8988T (cell line): Measurements from ENCODE around the gene PRSS38.

Source experiments
- DNase-seq: peaks from one replicate; pipeline ENCODE4 v3.0.0; 2011

Gene PRSS38

DNA sequence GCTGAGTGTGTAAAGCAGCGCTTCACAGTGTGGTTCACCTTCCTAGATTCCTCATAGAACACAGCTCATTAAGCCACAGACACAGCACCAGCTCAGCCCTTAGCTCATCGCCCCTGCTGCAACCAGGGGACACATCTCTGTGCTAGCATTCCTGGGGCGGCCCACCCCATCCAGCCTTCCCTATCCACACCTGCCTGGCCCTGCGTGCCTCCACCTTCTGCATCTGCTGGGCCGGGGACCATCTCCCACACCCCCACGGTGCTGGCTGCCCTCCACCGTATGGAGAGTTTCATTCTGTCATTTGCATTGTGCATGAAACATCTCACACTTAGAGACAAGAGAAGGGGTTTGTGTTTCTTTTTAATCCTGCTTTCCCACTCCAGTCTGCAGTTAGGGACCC is 35.8 kb upstream of the PRSS38 start:
- DNase-seq: no peak

DNA sequence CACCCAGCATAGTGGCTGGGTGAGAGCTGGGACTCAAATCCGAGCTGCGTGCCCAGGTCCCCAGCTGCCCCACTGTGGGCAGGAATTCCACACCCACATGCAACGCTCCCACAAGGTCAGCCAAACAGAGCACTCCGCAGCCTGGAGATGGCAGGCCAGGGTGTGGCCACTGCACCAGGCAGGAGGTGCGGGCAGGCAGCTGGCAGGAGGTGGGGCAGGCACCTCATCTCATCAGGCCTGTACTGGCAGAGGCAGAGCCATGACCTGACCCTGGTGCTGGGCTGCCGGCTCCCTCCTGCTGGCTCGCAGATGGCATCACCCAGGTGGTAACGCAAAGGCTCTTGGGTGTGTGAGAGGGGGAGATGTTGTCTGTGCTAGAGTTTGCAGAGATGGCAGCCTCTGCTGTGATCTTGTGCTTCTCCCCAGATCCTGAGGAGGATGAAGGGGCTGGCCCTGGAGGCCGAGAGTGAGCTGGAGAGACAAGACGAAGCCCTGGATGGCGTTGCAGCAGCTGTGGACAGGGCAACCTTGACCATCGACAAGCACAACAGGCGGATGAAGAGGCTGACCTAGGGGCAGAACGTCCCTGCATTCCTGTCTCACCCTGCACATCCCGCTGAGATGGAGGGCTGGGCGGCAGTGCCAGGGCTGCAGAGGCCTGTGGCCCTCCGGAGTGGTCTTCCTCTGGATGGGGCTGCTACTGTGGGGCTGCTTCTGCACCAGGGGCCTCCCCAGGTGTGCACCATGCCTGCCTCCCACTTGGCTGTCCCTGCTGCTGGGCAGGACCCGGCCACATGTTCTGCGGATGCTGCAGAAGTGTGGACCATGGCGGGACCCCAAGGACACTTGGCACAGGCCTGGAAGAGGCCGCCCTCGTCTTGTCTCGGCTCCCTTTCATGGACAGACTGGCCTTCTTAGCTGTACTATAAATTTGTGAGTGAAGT is 35.1 kb upstream of the PRSS38 start:
- peak; percentile 8 for DNase-seq

DNA sequence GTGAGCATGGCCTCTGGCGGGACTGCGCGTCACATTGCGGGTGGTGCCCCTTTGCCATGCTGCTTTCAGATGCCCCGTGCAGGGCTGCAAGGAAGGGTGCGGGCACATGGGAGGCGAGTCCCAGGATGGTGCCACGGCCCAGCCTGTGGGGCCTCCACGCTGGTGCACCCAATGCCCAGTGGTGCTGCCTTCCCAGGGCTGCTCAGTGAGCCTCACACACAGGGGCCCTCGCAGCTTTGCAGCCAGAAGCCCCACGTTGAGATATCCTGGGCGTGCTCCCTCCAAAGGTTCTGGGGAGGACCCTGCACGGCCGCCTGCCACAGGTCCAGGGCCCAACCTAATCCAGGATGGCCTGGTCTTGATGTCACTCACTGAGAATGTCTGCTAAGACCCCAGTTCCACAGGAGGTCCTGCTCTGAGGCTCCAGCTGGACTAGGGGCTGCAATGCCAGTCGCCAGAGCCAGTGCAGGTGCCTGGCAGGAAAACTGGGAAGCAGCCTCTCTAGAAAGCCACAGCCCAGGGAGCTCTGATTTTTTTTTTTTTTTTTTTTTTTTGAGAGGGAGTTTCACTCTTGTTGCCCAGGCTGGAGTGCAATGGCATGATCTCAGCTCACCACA is 34.1 kb upstream of the PRSS38 start:
- no peak for DNase-seq

DNA sequence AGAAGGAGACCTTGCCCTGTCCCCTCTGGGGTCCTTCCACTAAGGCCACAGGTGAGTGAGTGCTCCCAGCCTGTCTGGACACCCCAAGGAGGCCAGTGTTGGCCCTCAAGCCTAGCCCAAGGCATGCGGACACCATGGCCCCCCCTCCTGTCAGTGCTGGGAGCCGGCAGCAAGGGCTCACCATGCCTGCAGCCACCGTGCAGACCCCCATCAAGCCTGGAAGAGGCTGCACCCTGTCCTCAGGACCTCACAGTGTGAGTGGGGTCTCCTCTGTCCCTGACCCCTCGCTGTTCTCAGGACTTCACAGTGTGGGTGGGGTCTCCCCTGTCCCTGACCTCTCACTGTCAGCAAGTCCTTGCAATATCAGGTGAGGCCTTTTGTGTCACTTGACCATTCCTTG is 33.2 kb upstream of the PRSS38 start:
- DNase-seq: no peak

DNA sequence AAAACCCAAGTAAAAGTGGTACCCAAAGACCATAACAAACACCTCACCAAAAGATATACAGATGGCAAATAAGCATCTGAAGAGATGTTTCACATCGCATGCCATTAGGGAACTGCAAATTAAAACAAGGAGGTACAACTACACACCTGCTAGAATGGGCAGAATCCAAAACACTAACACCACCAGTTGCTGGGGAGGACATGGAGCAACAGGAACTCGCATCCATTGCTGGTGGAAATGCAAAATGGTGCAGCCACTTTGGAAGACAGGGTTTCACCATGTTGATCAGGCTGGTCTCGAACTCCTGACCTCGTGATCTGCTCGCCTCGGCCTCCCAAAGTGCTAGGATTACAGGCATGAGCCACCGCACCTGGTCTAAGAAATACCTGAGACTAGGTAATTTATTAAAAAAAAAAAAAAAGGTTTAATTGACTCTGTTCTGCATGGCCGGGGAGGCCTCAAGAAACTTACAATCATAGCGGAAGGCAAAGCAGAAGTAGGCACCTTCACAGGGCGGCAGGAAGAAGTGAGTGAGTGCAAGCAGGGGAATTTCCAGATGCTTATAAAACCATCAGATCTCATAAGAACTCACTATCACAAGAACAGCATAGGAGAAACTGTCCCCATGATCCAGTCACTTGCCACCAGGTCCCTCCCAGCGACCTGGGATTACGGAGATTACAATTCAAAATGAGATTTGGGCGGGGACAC is 30.2 kb upstream of the PRSS38 start:
- DNase-seq: no peak

DNA sequence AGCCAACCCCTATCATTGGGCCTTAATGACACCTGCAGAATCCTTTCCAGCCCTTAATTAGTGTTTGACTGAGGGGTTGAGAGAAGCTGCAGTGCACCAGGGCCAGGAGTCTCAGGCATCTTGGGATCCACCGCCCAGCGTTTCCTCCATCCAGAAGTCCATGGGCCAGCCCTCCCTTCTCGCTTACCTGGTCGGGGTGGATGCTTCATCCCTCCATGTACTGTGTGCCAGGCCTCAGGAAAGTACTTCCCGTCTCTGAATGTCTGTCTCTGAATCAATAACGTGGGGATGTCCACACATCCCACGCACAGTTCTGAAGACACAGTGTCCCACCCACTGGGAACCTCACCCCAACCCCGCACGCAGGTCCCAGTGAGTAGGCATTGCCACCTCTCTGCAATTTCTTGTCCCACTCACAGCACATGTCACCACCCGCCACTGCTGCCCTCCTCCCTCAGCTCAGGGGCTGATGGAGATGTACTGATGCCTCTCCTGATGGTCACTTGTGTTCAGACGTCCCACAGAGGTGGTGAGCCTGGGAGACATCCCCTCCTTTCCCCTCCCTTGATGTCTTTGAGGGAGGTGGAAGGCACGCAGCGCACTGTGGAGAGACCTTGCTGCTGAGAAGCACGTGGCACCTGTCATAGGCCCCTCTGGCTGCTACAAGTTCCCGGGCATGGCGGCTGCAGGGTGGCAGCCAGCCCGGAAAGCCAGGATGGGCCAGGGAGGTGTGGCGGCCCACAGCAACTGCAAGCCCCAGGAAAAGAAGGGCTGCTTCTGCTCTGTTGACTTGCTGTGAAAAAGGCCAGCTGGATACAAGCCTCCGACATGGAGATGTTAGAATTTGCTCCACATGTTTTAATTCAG is 29.4 kb upstream of the PRSS38 start:
- peak; percentile 3 for DNase-seq

DNA sequence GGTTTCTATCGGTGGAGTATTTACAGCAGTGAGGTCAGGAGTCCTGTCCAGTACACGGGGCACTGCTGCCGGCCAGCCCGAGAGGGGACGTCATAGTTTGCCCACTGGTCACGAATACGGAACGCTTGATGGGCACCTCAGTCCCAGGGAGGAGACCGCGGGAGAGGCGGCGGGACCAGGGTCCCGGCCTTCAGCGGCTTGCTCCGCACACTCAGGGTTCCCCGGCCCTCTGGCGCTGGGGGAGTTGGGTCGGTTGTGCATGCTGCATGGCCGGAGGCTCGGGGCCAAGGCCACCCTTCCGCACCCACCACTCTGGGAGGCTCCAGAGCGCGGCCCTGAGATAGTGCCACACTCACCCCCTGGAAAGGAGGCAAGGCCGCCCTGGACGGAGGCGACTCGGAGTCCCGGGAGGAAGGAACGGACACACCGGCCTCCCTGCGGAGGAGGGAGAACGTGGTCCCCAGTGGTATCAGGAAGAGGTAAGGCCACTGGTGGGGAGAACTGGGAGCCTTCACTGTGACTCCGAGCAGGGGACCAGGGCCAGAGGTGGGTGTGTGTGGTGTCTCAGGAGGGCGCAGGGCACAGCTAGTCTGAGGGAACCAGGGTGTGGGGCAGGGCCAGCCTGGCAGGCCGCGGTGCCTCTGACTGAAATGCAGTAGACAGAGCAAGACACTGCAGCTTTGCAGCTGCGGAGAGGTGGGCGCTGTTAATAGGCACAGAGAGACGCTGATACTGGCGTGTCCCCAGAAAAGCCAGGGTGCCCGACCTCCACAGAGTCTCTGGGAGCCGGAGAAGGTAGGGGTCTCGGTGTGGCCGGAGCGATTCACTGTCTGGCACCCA is 28.6 kb upstream of the PRSS38 start:
- DNase-seq: peak; percentile 17

DNA sequence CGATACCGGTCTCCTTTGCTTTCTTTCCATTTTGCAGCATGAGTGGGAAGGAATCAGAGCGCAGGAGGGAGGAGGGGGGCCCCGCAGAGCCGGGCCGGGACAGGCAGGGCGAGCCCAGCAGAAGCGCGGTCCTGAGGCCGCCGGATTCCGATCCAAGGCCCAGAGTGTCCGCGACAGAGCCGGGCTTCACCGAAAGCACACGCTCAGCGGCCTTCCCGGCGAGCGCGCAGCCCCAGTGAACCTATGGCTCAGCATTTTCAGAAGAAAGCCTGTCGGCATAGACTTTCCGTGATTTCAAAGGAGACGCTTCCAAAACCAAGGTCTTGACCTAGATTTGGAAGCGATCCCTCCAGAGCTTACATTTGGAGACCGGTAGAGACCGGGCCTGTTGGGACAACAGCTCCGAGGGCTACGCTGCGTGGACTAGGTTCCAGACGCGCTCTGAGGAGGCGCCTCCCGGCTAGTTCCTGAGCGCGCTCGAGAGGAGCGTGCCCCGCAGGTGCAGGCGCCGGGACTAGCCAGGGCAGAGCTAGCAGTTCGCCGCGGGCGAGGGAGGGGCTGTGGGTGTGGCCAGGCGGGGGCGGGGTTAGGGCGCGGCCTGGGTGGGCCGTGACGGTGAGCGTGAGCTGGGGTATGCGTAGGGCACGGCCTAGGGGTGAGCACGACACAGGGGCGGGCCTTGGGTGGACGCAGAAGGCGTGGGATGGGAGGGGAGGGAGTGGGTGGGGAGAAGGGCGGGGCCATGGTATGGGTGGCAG is 27.8 kb upstream of the PRSS38 start:
- DNase-seq: peak; percentile 94

DNA sequence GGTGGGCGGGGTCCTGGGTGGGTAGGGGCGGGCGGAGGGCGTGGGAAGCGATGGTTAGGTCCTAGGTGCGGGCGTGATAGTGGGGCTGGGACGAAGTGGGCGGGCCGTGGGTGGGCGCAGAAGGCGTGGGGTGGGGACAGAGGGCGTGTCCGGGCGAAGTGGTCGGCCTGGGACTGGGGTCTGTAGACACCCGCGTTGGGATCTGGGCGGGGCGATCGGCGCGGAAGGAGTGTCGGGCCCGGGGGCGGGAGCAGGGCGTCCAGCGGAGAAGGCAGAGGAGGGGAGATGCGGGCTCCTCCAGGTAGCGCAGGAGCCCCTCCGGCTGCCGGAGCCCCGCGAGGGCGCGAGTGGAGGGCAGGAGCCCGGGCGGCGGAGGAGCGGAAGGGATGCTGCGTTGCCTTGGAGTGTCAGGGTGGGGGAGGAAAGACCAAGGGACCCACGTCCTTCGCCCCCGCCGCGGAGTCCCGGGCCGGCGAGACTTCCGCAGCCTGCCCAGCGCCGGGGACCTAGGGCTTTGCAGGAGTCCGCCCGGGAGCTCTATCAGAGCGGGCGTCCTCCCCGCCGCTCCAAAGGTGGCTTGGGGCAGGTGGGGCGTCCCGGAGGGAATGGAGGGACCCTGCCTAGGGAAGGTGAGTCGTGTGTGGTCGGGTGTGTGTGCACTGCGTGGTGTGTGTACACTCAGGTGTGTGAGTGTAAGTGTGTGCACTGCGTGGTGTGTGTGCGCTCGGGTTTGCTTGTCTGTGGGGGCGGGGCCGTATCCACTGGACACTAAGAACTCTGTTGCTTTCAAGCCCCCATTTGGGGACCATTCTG is 27.0 kb upstream of the PRSS38 start:
- DNase-seq: peak; percentile 56

DNA sequence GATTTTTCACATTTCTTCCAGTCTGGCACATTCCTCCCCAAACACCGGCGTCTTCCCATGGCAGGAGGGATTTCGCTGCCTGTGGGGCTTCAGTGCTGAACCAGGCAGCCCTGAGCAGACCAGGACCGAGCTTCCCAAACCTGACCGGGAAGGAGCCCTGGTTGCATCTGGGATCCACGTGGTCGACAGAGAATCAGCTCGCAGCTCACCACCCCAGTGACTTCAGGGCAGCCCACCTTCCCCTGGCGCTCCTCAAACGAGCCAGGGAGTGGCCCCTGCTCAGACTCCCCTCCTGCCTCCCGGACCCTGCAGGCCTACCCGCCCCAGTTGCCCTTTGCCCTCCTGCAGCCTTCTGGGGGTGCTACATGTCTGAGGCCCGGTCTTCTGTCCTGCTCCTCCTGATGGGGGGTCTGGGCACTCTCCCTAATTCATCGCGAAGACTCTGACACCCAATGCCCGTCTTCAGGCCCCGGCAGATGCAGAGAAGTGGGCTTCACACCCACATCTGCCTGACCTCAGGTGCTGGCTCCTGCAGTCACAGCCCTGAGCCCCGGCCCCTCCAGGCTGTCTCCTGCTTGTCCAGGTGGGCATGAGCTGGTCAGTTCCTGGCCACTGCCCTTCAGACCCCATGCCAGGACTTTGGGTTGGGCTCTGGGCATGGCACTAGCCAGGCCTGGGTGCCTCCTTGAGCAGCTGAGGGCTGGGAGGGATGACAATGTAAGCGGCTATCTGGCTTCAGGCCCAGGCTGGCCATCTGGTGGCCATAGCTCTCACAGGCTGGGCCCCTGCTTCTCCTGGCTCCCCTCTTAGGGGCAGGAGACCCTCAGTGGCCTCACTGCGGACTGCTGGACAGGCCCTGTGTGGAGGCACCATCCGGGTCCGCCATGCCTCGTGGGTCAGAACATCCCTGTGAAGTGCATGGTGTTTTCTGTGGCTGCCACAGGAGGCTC is 26.1 kb upstream of the PRSS38 start:
- DNase-seq: no peak

DNA sequence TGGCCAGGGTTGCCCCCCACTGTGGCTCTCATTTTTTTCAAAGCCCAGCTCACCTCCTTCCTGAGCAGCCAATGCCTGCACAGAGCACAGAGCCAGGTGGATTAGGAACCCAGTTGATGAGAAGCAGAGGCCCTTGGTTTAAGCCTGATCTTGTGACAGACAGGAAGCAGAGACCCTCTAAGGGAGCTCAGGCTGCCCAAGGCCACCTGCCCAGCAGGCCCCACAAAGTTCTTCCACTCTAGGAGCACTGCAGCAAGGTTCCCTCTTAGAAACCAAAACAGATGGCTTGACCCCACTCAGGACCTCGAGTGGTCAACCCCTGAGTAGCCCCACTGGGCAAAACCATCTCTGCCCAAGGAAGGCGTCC is 25.5 kb upstream of the PRSS38 start:
- no peak for DNase-seq

DNA sequence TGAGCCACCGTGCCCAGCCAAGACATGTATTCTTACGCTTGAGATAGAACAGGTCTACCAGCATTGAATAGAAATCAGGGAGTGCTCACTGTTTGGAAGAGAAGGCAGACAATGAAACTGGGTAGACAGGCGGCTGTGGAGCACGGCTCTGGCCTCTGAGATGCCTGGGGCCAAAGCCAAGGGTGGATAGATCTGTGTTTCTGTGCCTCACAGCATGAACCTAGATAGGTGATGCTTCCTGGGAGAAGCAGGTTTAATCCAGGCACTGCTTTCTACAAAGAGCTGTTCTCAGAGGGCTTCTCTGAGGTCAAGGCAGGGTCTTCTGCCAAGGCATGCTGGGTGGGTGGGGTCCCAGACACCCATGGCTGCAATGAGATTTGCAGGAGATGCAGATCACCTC is 24.6 kb upstream of the PRSS38 start:
- DNase-seq: no peak

DNA sequence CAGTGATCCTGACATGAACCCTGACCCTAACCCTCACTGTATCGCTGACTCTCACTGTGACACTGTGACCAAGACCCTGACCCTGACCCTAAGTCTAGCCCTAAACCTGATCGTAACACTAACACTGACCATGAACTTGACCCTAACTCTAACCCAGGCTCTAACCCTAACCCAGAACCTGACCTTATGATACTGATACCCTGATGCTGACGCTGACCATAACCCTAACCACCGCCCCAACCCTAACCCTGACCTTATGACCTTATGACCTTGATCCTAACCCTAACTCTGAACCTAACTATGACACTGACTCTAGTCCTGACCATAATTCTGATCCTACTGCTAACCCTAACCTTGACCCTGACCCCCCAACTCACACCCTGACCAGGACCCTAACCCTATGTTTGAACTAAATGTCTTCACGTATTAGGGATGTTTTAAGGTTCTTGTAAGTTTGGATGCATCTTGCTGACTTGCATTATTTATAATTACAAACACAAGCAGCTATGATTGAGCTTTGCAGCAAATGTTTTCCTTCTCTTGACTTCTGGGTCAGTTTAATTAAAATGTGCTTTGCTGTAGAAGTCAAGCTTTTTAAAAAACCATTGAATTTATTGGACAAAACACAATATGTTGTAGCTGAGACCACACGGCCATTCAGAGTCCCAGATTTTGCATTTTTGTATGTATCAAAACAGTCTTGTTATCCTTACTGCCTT is 23.9 kb upstream of the PRSS38 start:
- no peak for DNase-seq

DNA sequence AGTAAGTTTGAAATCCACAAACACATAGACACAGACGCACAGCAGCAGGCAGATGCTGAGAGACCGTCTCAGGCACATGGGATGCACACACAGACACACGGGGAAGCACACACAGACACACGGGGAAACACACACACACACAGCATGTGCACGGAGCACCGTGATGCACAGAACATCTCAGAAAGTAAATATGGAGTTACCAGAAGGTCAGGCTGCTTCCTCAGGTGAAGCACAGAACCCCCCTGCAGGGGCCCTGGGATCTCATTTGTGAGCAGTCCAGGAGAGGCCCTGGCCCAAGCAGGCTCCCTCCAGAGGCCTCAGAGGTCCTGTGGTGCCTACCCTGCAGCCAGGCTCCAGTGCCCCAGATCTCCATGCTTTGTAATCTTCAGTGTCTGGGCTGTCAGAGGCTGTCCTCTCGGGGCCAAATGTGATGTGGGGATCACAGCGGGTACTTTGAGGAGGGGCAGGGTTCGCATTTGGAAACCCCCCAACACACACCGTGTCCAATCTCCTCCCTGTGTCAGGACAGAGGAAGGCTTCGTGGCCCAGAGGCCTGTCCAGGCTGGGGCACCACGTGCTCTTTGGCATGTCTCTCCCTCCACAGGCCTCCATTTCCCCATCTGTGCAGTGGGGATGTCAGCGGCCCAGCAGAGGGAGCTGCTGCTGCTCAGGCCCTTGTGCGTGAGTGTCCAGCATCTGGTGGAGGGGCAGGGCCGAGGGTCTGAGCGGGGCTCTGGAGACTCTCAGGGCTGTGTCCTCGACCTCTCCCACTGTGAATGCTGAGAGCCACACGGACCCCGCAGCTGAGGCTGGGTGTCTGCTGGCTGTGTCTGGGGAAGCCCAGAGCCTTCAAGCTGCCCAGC is 23.0 kb upstream of the PRSS38 start:
- DNase-seq: no peak

DNA sequence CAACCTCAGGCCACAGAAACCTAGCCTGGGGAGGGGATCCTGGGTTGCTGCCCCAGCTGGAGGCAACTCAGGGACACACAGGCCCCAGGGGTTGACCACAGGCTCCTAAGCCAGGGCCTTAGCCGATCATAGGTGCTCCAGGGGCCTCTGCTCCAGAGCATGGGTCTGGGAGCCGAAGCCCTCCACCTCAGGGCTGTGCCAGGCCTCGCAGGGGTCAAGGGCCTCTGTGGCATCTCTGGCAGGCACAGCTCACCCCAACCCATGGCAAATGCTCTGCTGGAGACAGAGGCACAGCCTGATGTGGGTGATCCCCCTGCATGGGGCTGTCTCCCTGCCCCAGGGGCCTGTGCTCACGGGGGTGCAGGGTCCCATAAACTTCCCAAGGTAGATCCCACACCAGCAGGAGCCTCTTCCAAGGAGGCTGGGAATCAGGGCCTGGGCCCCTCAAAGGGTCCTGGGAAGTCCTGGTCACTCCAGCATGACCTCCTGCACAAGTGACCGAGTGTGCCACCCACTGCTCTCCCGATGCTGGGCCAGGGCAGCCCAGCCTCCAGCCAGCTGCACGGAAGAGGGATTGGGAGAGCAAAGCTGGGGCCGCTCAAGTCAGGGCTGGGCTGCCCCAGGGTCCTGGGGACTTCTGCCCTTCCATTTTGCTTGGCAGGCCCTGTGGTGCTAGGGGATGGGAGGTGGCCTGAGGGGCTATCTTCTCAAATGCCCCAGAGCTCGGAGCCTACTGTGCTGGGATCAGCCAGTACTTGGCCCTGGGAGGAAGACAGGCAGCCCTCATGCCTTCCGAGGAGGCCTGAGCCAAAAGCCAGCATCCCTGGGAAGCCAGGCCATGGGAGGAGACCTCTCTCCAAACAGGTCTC is 22.2 kb upstream of the PRSS38 start:
- no peak for DNase-seq
